HCT116 (cell line): ENCODE results near the gene GNPDA1. TPM values are rescaled to one million over a fixed set of nuclear protein-coding genes. Genes with fewer than 3 reads are reported as not detected.
"Not testable (repeated sequence)": the region's sequence is repeated elsewhere in the genome, so short reads cannot be mapped to it uniquely, and the experiment has no call there.

Source experiments
- ATAC-seq: fragments of 200-7000 bp; cut with Tn5 transposase; 2 replicates; pipeline ENCODE4 v1.9.1; 2020; ENCODE audit warnings: mild to moderate bottlenecking, moderate library complexity
- BruUV-seq: library from RNA; stranded (reverse); fragments of 400-500 nt; replicated peaks from 2 replicates; lab custom pipeline; 2021; lab: Mats Ljungman, UMichigan
- CTCF ChIA-PET: fragments of 300-600 bp; sonication (Branson Sonifier 250); formaldehyde crosslinking; loops from one replicate; lab custom pipeline; 2021; ENCODE audit warnings: antibody characterized with exemption; lab: Charles Lee
- POLR2A ChIA-PET: fragments of 300-600, 350-600 bp; sonication (Branson Sonifier 250); formaldehyde crosslinking; loops from one replicate; lab custom pipeline; 2021; ENCODE audit warnings: antibody characterized with exemption; lab: Charles Lee
- RAD21 ChIA-PET, 2 experiments: fragments of 300-600 bp; sonication (Branson Sonifier 250); formaldehyde crosslinking; loops; one replicate each; lab custom pipeline; 2023; ENCODE audit warnings: low total read pairs in 2 of 2; ENCODE audit not compliant: uncharacterized antibody in 2 of 2, unreplicated experiment in 2 of 2, low non-redundant PET in 1 of 2; lab: Charles Lee
- DNase-seq: peaks from one replicate; pipeline ENCODE4 v3.0.0-alpha.2; 2010; ENCODE audit warnings: low read depth, low spot score
- H2AFZ ChIP-seq: fragments of 200-600 bp; shearing (Covaris generic), sonication (generic); 2 replicates; pipeline ENCODE4 v1.6.1; 2017; ENCODE audit warnings: low read depth, mixed run types, mixed read lengths, antibody characterized with exemption, low read length; ENCODE audit not compliant: poor library complexity, severe bottlenecking
- H3K27ac ChIP-seq: 2 replicates; pipeline ENCODE4 v1.5.1; 2012; ENCODE audit warnings: low read depth, low read length
- H3K27me3 ChIP-seq: fragments of 200-600 bp; sonication (generic); 2 replicates; pipeline ENCODE4 v1.6.1; 2016; ENCODE audit warnings: mixed run types, low read length, mixed read lengths; ENCODE audit not compliant: insufficient read depth
- H3K36me3 ChIP-seq, 2 experiments: fragments of 200-500 bp in 1 of 2; fragments of 200-600 bp in 1 of 2; sonication (Bioruptor generic) in 1 of 2; sonication (generic) in 1 of 2; 2 replicates each; pipeline versions ENCODE4 v1.5.1 to v1.6.1; 2014 to 2016; ENCODE audit warnings: low read length in 2 of 2, inconsistent platforms in 1 of 2, mixed read lengths in 1 of 2, mixed run types in 1 of 2; ENCODE audit not compliant: insufficient read depth in 2 of 2, control insufficient read depth in 1 of 2
- H3K4me1 ChIP-seq, 2 experiments: fragments of 200-600 bp in 1 of 2; sonication (generic) in 1 of 2; 2 replicates each; pipeline versions ENCODE4 v1.5.1 to v1.6.1; 2012 to 2017; ENCODE audit warnings: low read length in 2 of 2, inconsistent platforms in 1 of 2, mild to moderate bottlenecking in 1 of 2, mixed read lengths in 1 of 2, mixed run types in 1 of 2, moderate library complexity in 1 of 2; ENCODE audit not compliant: insufficient read depth in 2 of 2, control insufficient read depth in 1 of 2
- H3K4me2 ChIP-seq: fragments of 200-600 bp; sonication (generic); 2 replicates; pipeline ENCODE4 v1.6.1; 2017; ENCODE audit warnings: mixed run types, low read length, mixed read lengths
- H3K4me3 ChIP-seq, 2 experiments: fragments of 200-600 bp in 1 of 2; sonication (generic) in 1 of 2; replicated peaks in 1 of 2; 2 replicates each; pipeline ENCODE4 v1.5.1; 2011 to 2016; ENCODE audit warnings: low read length in 2 of 2, control low read depth in 1 of 2, low read depth in 1 of 2, mild to moderate bottlenecking in 1 of 2, mixed read lengths in 1 of 2, mixed run types in 1 of 2
- H3K79me2 ChIP-seq: fragments of 200-600 bp; sonication (generic); 2 replicates; pipeline ENCODE4 v1.6.1; 2017; ENCODE audit warnings: mild to moderate bottlenecking, mixed run types, low read length, moderate library complexity, mixed read lengths; ENCODE audit not compliant: insufficient read depth
- H3K9ac ChIP-seq: fragments of 200-600 bp; sonication (generic); 2 replicates; pipeline ENCODE4 v1.6.1; 2016; ENCODE audit warnings: low read length, mixed read lengths
- H3K9me2 ChIP-seq: fragments of 200-600 bp; sonication (generic), shearing (Covaris generic); 2 replicates; pipeline ENCODE4 v1.6.1; 2017; ENCODE audit warnings: mixed run types, mild to moderate bottlenecking, moderate library complexity; ENCODE audit not compliant: insufficient read depth
- H3K9me3 ChIP-seq, 2 experiments: fragments of 200-500 bp in 1 of 2; fragments of 200-600 bp in 1 of 2; sonication (Bioruptor generic) in 1 of 2; sonication (generic) in 1 of 2; 2 replicates each; pipeline ENCODE4 v1.6.1; 2014 to 2017; ENCODE audit warnings: low read length in 2 of 2, mixed read lengths in 2 of 2, inconsistent platforms in 1 of 2, low read depth in 1 of 2, mild to moderate bottlenecking in 1 of 2, mixed run types in 1 of 2, moderate library complexity in 1 of 2; ENCODE audit not compliant: control insufficient read depth in 1 of 2, insufficient read depth in 1 of 2
- H4K20me1 ChIP-seq: fragments of 200-600 bp; sonication (generic), shearing (Covaris generic); 2 replicates; pipeline ENCODE4 v1.6.1; 2017; ENCODE audit warnings: mixed run types, mild to moderate bottlenecking, moderate library complexity; ENCODE audit not compliant: insufficient read depth
- CBX3 ChIP-seq: IDR thresholded peaks from 2 replicates; pipeline ENCODE4 v1.6.1; 2012; ENCODE audit warnings: low read depth
- CEBPB ChIP-seq: IDR thresholded peaks from 2 replicates; pipeline ENCODE4 v1.6.1; 2012; ENCODE audit warnings: low read depth
- CTCF ChIP-seq, 3 experiments: fragments of 200-600 bp in 1 of 3; sonication (generic) in 1 of 3; IDR thresholded peaks in 2 of 3; conservative IDR thresholded peaks in 1 of 3; 2 replicates each; pipeline ENCODE4 v1.5.1; 2012 to 2017; ENCODE audit warnings: low read depth in 2 of 3, low read length in 2 of 3, antibody characterized with exemption in 1 of 3, borderline replicate concordance in 1 of 3, control low read depth in 1 of 3, mild to moderate bottlenecking in 1 of 3, mixed read lengths in 1 of 3, mixed run types in 1 of 3, moderate library complexity in 1 of 3; ENCODE audit not compliant: insufficient read depth in 1 of 3
- EZH2 ChIP-seq: fragments of 200-600 bp; sonication (generic); IDR thresholded peaks from 2 replicates; pipeline ENCODE4 v1.6.1; 2017; ENCODE audit warnings: antibody characterized with exemption, mixed run types
- POLR2A ChIP-seq: IDR thresholded peaks from 2 replicates; pipeline ENCODE4 v1.7.0; 2011; ENCODE audit warnings: borderline replicate concordance; ENCODE audit not compliant: insufficient read depth, insufficient read length; ENCODE audit errors: extremely low read depth
- REST ChIP-seq: IDR thresholded peaks from 2 replicates; pipeline ENCODE4 v1.6.1; 2012; ENCODE audit warnings: low read depth
- SP1 ChIP-seq: IDR thresholded peaks from 2 replicates; pipeline ENCODE4 v1.6.1; 2012; ENCODE audit warnings: low read depth
- ZFX ChIP-seq: fragments of 450-650 bp; IDR thresholded peaks from 2 replicates; pipeline ENCODE4 v1.6.1; 2017
- ZNF274 ChIP-seq: fragments of 200-500 bp; sonication (Bioruptor generic); IDR thresholded peaks from 2 replicates; pipeline ENCODE4 v1.6.1; 2014; ENCODE audit warnings: mild to moderate bottlenecking, low read depth, low read length, inconsistent platforms
- intact Hi-C: fragments of 100-400 bp; cut with micrococcal nuclease; formaldehyde crosslinking; loops from 2 replicates; pipeline ENCODE4 v1.10.0; 2022
- total RNA-seq: library from RNA; stranded (reverse); gene quantifications from one replicate; pipeline ENCODE4 v1.2.1, GENCODE V29; 2021; ENCODE audit not compliant: unreplicated experiment
- TF ChIP-seq, protein P1 (sequence below): IDR thresholded peaks from 2 replicates; pipeline ENCODE4 v1.6.1; 2012
- TF ChIP-seq, protein P2 (sequence below): IDR thresholded peaks from 2 replicates; pipeline ENCODE4 v1.6.1; 2012

The GNPDA1 gene
- total RNA-seq, 1 experiment from 2014 or later, result 45.6 TPM

DNA sequence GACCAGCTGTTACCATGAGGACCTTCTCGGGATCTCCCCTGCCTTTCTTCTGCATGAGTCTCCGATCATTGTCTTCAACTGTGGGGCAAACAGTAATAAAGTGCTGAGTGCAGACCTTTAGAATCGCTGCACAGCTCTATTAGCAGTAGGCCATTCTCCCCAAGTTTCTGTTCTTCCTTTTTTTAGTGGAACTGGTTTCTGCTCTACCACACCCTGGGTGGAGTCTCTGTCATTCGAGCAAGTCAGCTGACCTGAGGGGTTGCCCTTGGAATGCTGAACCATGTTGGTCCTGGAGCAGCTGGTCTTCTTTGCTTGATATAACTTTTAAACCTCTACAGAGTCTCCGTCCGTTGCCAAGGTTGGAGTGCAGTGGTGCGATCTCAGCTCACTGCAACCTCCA, 33.4 kb upstream of the GNPDA1 start:
- Histone ChIP-seq H3K27ac (no peak overlapping the region), H2AFZ (no peak overlapping the region), H3K27me3 (no peaks in the 10 kb centered on the region), H3K36me3 (no peaks in the 10 kb centered on the region), H3K9me2 (no peaks in the 10 kb centered on the region), H3K4me2 (no peak overlapping the region), H3K4me1 (no peaks in the 10 kb centered on the region; a peak in 1 of 4 replicates), H3K9me3 (no peaks in the 10 kb centered on the region), H3K9ac (no peak overlapping the region), H3K4me3 (no peak overlapping the region), H4K20me1 (no peaks in the 10 kb centered on the region), H3K79me2 (no peaks in the 10 kb centered on the region)
- ChIA-PET RAD21 (no interaction called here), CTCF (no interaction called here), POLR2A (no interaction called here)
- DNase-seq (no peak), ATAC-seq (no peak)
- no TSS peak for BruUV-seq
- intact Hi-C loops, result no loop called here
- TF ChIP-seq, protein P1, sequence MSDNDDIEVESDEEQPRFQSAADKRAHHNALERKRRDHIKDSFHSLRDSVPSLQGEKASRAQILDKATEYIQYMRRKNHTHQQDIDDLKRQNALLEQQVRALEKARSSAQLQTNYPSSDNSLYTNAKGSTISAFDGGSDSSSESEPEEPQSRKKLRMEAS, result no peak
- TF ChIP-seq CTCF (IDR thresholded peaks at IDR 0.05 in 2 of 3, conservative IDR thresholded peaks at IDR 0.05 in 1 of 3; ENCODE audit: borderline replicate concordance in 1 of 3, insufficient read depth in 1 of 3, low read depth in 2 of 3, low read length in 2 of 3), result no peak
- TF ChIP-seq CEBPB, result no peak
- TF ChIP-seq CBX3, result no peak
- TF ChIP-seq SP1, result no peak
- no peak for TF ChIP-seq POLR2A
- no peak for TF ChIP-seq ZNF274
- no peak for TF ChIP-seq REST
- TF ChIP-seq ZFX, result no peak
- TF ChIP-seq, protein P2, sequence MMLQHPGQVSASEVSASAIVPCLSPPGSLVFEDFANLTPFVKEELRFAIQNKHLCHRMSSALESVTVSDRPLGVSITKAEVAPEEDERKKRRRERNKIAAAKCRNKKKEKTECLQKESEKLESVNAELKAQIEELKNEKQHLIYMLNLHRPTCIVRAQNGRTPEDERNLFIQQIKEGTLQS, result no peak
- TF ChIP-seq EZH2, result no peak

DNA sequence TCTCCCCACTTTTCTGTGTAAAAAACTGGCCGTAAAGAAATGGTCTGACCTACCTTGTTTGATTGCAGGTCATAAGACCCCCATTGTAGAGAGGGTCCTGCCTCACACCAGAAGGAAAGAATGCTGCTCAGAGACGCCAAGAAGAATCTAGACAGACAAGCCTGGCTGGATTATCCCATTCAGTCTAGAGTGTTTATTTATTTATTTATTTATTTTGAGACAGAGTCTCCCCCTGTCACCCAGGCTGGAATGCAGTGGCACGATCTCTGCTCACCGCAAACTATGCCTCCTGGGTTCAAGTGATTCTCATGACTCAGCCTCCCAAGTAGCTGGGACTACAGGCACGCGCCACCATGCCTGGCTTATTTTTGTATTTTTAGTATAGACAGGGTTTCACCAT, 28.1 kb upstream of the GNPDA1 start:
- H2AFZ ChIP-seq, DNase-seq, H3K4me3 ChIP-seq, H3K4me2 ChIP-seq, RAD21 ChIA-PET, BruUV-seq, H3K4me1 ChIP-seq, CTCF ChIA-PET, H3K9ac ChIP-seq, intact Hi-C loops, H3K9me2 ChIP-seq, H3K27me3 ChIP-seq, POLR2A ChIA-PET, H3K9me3 ChIP-seq, H3K79me2 ChIP-seq, H4K20me1 ChIP-seq, H3K27ac ChIP-seq, H3K36me3 ChIP-seq, ATAC-seq: not testable (repeated sequence)
